Activated T-cell treated with anti-CD3 and anti-CD28 coated beads, Interleukin-2, amount 50 U/mL, for 1 hour (primary cell): ENCODE data around the gene ULK4.

Source experiments
- DNase-seq: peaks from one replicate; pipeline ENCODE4 v3.0.0-alpha.2; 2020

Gene ULK4

GRCh38 chr3:41241800-41242571 lies 719.9 kb downstream of the ULK4 start:
- no peak for DNase-seq

- no peak for DNase-seq
Measured at GRCh38 chr3:41241161-41241560, 720.7 kb downstream of the ULK4 start.

DNA sequence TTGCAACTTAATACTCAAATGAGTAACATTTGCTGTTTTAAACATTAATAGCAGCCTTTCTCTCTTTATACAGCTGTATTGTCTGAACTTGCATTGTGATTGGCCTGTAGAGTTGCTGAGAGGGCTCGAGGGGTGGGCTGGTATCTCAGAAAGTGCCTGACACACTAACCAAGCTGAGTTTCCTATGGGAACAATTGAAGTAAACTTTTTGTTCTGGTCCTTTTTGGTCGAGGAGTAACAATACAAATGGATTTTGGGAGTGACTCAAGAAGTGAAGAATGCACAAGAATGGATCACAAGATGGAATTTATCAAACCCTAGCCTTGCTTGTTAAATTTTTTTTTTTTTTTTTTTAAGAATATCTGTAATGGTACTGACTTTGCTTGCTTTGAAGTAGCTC lies 722.3 kb downstream of the ULK4 start:
- DNase-seq, result no peak

DNA sequence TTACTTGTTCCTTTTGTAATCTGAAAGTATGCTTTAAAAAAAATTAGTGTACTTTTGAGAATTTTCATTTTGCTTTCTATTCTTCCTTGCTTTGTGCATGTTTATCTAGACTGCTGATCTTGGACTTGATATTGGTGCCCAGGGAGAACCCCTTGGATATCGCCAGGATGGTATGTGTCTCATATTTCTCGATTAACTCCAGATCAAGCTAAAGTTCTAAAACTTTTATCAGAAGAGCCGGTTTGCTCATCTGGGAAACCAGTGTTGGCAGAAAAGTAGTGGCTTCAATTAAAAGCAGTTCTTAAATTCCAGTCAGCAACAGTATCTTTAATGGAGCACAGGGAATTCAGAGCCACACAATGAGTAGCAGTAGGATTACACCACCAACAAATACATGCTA lies 724.0 kb downstream of the ULK4 start:
- DNase-seq, result no peak

DNA sequence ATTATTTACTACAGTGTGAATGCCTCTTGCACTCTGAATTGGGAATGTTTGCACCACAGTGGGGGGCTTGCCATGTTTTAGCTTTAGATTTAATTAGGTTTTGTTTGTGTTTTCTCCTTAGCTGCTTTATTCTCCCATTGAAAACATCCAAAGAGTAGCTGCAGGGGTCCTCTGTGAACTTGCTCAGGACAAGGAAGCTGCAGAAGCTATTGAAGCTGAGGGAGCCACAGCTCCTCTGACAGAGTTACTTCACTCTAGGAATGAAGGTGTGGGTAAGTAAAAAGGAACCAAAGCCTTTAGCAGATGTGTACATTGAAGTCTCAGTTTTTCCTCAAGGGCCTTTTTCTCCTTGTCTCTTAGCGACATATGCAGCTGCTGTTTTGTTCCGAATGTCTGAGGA lies 725.7 kb downstream of the ULK4 start:
- no peak for DNase-seq

DNA sequence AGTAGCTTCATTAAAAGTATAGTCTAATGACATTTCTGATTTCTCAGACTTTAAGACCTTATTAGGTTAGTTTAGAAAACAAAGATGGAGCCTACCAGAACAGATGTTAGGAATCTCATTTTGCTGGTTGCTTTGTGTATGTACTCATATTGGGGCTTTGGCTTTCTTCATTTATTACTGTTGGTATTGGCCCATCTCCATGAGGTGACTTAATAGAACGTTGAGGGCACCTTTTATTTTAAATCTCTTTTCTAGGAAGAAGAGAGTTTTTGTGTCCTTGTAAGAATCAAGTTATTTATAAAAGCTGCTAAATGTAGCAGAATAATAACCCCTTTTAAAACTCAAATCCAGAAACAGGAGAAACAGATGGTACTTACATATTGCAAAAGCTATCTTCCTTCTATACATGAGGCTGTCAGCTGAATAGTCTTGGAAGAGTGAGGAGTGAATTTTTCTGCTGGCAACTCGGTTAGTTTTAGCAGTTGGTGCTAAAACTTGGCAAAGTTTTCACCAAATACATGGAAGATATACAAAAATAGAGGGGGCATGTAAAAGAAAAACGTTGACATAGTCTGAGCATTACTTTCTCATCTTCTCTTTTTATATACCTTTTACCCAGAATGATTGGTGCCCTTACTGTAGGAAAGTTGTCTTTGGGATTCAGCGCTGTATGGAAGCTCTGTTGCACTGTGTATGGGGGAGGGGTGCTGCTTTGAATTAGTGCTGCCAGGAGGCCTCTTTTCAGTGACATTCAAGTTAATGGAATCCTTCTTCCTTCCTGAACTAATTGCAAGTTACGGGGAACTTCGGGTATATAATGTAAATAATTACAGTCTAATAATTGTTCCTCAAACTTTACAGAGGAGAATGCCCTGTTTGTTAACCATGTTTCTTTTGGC lies 726.8 kb downstream of the ULK4 start:
- no peak for DNase-seq

GRCh38 chr3:41224120-41224806 lies 737.6 kb downstream of the ULK4 start:
- DNase-seq, result no peak

DNA sequence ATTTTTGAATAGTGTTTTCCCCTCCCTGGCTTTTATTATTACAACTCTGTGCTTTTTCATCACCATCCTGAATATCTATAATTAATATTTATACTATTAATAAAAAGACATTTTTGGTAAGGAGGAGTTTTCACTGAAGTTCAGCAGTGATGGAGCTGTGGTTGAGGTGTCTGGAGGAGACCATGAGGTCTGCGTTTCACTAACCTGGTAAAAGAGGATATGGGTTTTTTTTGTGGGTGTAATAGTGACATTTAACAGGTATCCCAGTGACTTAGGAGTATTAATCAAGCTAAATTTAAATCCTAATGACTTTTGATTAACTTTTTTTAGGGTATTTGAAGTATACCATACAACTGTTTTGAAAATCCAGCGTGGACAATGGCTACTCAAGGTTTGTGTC lies 738.2 kb downstream of the ULK4 start:
- no peak for DNase-seq

DNA sequence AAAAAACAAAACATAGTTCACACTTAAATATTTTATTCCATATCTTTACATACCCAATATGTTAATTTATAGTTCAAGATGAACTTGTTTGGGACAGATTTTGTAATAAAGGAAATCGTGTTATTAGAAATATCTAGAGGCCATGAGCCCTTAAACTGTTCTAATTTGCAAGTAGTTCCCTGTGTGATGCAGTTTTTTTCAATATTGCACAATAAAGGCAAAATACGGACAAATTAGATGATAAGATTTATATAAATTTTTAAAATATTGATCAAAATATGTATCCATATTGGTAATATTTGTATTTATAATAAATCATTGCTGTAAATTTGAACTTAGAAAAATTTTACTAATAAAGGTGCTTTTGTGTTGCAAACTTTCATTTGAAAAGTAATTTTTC lies 738.8 kb downstream of the ULK4 start:
- DNase-seq, result no peak

- DNase-seq, result no peak
Measured at GRCh38 chr3:41222501-41222900, 739.4 kb downstream of the ULK4 start.

- DNase-seq, result no peak
Measured at GRCh38 chr3:41222012-41222411, 739.9 kb downstream of the ULK4 start.

- no peak for DNase-seq
Measured at GRCh38 chr3:41220906-41221677, 740.8 kb downstream of the ULK4 start.

DNA sequence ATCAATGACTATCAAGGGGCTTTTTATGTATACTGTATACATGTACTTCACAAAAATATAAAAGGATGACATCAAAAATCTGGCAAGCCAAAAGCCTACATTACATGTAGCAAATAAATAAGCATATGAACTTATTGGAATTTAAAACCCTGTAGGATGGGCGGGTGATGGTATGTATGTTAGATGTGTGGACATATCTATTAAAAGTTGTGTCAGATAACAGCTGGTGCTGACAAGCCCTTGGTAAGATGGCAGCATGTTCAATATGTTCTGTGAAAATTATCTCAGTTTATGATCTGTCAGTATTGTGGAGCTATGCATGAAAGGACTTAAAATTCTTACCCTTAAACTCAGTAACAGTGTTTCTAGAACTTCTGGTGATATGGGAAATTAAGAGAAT lies 742.5 kb downstream of the ULK4 start:
- no peak for DNase-seq

GRCh38 chr3:41216993-41217392 lies 744.9 kb downstream of the ULK4 start:
- no peak for DNase-seq

DNA sequence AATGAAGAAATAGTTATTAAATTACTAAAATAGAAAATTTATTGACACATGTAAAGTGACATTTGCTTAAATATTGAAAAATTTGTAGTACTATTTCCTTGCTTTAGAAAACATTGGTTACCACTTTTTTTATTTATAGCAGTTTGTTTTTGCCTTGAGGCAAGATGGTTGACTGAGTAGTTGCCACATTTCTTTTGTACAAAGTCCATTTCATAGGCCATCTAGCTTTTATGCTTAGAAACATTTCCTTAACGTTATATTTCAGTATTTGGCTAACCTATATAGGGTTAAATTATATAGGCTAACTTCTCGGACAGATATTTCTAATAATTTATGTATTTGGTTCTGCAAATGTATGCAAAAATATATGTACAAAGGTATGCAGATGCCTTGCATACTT lies 745.5 kb downstream of the ULK4 start:
- no peak for DNase-seq

- no peak for DNase-seq
Measured at GRCh38 chr3:41213588-41213987, 748.3 kb downstream of the ULK4 start.

DNA sequence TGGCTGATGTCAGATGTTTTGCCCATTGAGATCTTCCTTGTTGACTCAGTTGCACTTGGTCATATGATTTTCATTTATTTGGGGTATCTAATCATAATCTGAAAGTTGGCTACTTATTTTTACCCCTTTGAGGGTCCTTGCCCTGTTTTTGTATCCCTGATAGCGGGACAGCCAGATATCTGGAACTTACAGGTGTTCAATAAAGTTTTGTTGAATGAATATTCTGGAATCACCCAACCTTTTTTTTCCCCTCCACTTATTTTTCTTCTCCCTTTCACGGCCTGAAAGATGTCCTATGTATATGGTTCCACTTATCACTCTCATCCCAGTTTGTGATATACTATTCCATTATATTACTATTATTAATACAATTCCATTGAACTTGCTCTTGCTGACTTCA lies 749.8 kb downstream of the ULK4 start:
- DNase-seq, result no peak

GRCh38 chr3:41210966-41211365 lies 750.9 kb downstream of the ULK4 start:
- no peak for DNase-seq

- DNase-seq, result no peak
Measured at GRCh38 chr3:41209646-41210045, 752.3 kb downstream of the ULK4 start.

DNA sequence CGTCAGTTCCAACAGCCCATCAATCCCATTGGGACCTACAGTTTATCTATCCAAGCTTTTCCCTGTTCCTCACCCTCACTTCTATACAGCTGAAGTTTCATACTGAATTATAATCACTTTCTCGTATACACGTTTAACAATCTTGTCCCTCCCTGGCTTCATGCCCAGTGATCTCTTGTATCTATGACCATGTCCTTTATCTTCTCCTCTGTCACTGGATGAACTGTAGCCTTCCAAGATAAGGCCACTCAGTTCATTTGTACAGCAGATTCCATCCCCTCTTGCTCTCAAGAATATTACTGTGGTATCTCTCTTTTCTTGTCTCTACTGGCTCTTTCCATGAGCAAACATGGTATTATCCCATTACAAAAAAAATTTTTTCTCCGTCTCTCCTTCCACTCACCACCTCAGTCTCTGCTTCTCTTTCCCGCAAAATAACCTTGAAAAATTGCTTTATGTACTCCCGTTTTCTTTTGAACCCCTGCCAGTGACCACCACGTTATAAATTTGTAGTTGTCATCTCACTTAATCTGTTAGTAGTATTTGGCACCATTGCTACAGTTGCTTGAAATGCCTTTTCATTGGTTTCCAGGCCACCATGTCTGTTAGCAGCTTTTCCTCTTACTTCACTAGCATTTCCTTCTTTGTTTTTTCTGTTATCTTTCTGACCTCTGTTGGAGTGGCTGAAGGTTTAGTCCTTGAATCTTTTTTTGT lies 753.2 kb downstream of the ULK4 start:
- DNase-seq, result no peak

DNA sequence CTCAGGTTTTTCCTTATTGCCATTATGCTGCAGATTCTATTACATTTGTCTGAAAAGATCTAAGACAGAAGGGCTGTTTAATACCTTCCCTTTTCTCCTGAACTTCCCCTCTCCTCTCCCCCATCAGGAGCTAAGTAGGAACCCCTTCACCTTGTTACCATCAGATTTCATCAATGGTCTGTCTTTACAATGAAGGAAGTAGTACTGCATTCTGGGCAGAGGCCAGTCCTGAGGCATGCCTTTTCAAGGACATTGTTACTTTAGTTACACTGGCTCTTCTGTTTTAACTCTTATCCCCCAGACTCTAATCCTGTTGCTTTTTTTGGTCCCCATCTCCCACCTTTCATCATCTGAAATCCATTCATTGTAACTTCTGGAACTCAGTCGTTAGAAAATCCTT lies 754.5 kb downstream of the ULK4 start:
- no peak for DNase-seq

GRCh38 chr3:41205591-41205990 lies 756.3 kb downstream of the ULK4 start:
- DNase-seq, result no peak
